ENCODE measurements around the gene TENM4.
A peak's percentile ranks its signal among the peaks of the same experiment; 100 is the strongest.

Gene TENM4

DNA sequence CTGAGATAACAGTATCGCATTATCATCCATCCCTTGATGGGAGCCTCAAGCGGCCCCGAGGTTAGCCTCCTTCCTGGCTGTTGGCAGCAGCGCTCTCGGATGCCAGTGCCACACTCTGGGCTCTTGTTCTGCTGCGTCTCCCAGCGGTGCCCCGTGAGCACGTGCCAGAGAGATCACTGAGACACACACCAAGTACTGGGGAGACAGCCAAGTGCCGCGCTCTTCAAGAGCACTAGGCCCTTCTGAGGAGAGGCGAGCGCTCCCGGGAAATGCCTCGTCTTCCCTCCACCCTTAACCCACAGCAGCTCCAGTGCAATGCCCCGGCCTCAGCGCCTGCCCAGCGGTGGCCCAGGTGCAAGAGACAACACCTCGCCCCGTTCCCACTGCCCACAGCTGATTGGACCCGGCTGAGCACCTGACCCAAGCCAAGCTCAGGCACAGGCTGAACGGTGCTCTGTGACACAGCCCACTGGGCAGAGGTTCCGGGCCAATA is 617.9 kb downstream of the TENM4 start:
- DNase-seq = no peak

DNA sequence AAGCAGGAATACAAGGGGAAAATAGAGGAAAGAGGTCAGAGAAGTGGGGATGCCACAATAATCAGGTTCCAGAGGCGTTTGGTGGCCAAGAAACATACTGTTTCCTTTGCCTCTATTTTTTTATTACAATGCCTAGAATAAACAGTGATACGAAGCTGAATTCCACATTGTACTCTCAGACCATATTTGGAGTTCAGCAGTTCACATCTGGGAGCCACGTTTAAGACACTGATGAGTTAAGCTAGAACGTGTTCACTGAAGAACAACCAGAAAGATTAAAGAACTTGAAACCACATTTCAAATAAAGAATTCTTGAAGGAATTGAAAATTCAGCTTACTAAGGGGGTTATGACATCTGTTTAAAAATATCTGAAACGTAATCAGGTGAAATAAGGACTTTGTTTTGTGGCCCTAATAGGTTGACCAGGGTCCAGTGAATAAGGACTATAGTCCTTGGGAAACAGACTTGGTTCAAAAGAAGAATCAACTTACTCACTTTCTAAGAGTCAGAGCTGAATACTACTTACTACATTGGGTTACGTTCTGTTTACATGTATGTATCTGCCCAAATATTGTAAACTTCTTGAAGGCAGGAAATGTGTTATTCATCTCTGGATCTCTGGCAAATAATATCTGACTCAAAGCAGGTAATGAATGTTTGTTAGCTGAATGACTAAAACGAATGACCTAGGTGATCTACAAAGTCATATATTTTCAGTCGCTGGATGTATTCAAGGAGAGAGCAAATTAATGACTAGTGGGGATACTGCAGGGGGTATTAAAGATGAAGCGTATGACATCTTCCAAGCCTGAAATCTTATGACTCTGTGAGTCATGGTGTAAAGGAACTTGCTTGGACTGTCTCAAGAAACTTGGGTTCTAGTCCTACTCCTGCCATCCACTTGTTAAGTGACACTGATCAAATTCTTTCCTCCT is 619.2 kb downstream of the TENM4 start:
- no peak for DNase-seq

DNA sequence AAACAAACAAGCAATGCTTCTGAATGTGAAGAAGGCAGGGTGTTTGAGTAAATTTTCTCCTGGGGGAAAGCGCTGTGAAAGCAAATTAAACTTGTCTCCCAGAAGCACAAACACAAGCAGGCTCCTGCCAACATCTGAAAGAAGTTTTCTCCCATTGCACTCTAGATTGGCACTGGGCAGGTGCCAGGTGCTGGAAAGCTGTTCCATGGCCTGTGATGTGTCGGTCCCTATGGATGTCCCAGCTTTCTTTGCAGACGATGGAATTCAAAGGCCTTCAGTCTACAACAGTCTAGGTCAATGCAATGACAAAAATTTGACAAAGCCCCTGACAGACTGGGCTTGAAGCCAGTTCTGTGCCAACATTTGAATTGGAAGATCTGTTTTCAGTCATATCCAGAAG is 620.1 kb downstream of the TENM4 start:
- DNase-seq = no peak

DNA sequence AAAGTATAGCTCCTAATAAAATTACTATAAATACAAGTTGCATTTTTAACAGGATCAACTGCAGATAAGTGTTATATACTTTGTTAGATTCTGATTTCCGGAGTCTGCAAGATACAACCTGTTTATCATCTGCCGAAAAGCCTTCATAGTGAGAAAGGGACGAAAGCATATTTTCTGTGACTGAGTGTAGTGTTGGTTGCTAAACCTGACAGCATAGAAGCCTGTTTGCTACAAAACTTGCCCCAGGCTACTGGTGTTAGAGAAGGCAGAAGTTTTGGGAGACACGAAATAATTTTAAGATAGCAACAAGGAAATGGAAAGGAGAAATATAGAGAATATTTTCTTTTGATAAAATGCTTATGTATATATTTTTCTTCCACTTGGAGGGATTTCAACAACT is 622.6 kb downstream of the TENM4 start:
- no peak for DNase-seq

DNA sequence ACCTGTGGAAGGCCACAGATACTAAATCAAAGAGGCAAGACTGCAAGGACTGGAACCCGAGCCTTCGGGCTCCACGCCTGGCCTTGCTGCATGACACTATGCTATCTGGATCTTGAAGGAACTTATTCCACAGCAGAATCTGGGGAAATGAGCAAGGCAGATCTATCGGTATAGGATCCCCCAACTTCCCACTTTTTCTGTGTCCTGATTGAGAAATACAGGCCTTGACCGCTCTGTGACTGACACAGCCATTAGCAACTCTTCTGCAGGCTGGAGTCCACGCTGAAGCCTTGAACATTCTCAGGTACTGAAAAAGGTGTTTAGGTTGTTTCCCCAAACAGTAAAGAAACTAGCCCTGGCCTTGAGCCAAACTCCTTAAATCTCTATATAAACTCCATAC is 625.0 kb downstream of the TENM4 start:
- peak; percentile 64 for DNase-seq

DNA sequence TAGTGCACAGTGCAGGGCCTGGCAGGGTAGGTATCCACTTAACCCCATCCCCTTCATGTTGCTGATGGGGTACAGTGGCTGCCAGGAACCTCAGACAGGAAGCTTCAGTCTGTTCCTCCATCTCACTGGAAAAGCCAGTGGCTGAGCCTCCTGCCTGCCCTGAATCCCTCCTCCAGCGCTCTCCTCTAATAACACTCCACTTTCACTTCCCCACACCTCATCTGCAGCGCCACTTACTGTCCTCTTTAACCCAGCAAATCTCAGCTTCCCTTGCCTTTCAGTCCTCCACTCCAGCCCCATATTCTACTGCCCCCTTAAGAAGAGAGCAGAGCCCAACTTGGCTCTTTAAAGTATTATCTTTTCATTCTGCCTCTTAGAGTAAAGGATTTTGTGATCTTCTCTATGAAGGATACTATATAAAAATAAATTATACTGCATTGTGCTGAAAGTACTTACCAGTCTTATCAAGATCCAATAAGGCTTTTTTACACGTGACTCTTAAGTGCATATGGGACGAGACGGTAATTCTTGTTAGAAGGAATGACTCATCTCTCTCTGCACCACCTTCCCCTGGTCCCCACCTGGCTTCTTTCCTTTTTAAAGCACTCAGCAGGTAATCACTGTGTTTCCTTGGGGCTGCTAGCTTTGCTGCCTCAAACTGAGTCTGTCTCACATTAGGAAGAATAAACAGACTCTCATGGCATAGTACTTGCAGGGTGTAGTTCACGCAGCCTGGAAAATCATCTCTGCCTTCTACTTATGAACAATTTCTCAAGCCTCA is 628.1 kb downstream of the TENM4 start:
- peak; percentile 70 for DNase-seq

DNA sequence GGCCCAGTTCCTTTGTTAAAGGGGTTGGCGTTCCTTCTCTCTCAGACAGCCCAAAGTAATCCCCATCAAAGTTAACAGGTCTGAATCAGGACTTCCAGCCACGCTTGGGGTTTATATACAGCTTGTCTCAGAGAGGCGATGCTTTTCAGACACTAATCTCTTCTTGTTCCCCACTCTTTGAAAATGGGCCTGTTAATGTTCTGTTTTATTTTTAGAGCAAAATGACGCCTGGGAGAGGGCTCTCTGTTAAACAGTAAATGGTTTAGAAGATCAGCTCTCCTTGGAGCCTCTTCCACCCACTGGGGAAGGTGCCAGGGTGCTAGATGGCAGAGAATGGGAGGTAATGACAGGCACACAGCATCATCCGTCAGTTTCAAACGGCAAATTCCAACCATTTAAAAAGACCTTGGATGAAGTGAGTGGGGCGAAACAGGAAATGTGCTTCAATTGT is 630.2 kb downstream of the TENM4 start:
- DNase-seq = no peak

DNA sequence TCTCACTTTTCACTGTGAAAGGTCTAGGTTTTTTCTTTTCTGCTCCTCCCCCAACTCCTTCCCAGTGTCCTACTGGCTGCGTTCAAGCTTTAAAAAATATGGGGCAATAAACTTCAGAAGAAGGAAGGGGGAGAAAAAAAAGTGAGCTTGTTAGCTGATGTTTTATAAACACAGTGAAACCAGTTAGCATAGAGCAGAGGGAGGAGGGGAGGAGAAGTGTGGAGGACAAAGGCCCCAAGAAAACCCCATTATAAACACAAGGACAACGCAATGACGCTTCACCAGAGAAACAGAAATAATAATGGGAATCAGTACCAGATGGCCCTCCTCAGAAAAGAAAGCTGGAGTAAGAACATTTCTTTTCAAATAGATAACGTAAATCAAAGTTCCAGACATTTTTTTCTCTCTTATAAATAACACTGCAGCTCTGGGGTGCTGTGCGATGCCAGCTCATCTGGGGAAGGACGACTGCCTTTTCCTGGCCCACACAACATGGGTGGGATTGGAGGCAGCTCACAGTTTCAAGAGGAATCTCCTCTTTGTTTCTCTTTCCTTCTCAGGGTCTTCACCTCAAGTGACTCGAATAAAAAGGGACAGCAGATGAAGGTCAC is 630.8 kb downstream of the TENM4 start:
- no peak for DNase-seq

DNA sequence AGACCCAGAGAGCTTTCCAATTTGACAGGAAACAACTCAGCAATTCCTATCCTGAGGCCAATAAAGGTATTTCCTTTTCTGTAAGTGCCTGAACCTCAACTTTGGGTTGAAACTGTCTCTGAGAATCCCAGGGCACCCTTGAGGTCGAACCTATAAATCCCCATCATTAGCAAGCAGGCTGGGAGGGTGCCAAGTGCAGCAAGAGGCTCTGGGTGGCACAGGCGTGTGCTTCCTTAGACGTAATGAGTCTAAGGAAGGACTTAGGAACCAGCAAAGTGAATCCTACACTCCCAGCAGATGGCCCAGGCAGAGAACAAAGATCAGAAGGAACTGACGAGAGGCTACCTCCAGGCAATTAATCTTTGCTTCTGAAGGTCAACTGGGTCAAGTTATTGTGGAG is 631.9 kb downstream of the TENM4 start:
- no peak for DNase-seq

DNA sequence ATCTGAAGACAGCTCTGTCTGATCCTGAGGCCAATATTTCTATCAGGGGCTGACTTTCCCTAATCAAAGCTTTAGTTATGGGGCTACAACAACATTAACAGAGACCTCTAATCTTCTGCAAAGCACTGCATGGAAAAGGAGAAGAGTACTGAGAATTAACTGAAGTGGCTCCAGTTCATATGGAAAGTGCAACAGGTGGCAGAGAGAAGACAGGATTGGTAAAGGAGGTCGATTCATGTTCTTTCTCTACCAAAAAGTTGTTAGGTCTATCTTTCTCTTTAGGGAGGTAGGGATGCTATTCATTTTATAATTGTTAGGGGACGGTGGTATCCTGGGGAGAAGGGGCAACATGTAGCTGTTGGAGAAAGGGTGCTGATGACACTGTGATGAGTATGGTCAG is 633.5 kb downstream of the TENM4 start:
- DNase-seq = no peak

DNA sequence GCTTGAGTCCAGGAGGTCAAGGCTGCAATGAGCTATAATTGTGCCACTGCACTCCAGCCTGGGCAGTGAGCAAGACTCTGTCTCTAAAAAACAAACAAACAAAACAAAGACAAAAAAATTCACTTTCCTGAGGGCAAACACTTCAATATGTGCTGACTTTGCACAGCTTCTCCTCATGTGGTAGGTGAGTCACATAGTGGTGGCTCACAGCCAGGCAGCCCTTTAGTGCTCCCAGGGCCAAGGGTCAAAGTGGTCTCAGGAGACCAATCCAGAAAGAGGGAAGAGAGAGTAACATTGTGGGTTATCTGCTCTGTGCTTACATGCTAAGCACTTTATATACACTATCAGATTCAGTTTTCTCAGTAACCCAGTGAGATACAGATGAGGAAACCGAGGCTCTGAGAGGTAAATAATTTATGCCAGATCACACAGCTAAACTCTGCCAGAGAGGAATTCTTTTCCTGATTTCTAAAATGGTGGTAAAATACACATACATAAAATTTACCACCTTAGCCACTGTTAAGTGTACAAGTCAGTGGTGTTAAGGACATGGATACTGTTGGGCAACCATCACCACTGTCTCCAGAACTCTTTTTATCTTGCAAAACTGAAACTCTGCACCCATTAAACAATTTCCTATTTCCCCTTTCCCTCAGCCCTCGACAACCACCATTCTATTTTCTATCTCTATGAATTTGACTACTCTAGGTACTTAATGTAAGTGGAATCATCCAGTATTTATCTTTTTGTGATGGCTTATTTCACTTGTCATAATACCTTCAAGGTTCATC is 634.4 kb downstream of the TENM4 start:
- DNase-seq = peak; percentile 79

DNA sequence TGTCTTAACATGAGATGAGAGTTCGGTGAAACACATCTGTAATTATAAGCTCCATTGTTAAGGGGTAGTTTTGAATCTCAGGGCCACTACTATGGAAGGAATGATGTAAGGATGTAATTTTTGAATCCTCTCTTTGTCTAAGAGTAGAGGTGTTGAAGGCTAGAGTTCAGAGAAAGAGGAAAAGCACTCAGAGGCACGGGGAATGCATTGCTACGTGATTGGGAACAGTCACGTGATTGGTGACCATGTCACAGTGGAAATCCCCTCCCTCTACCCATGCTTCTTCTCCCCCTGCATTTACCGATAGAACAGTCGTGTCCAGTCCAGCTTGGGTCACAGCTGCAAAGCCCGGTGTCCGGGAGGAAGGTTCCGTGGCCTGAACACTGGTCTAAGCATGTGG is 635.8 kb downstream of the TENM4 start:
- DNase-seq = no peak

DNA sequence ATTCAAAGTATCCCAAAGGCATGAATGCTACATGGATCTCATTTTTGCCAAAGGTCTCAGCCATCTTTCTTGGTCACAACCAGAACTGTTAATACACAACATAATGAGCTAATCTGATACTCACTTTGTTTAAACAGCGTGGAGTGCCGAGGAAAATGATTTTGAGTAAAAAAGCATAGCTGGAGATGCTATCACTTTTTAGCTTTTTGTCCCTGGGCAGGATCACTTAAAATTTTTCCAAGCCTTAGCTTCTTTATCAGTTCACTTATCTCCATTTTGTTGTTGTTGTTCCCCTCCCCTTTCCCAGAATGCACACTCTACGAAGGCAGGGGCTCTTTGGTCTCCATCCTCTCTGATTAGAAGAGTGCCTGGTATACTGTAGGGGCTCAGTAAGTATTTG is 636.8 kb downstream of the TENM4 start:
- no peak for DNase-seq

DNA sequence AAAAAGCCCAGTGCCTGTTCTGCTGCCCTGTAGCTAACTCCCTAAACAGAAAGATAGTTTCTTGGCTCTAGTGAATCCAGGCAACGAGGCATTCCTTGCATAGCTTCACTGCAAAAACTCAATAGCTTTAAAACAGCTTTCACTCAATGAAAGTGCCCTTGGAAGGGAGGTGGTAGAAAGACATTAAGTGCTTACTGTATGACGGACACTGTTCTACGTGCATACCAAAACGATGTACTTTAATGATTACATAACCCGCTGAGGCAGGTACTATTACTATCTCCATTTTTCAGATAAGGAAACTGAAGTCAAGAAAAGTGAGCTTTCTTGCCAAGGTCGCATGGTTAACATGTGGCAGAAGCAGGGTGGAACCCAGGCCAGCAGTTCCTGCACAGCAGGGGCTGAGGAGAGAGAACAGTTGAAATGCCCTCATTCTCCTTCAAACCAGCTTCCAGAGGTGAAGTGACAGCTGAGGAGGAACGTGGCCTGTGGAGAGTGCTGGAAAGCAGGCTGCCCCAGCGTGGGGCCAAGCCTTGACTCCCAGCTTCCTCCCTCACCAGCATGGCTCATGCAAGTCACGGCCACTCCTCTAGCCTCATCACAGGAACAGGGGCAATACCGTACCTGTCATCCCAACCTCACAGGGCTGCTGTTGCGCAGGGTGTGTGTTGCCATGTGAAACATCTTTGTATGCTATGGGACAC is 638.6 kb downstream of the TENM4 start:
- no peak for DNase-seq

DNA sequence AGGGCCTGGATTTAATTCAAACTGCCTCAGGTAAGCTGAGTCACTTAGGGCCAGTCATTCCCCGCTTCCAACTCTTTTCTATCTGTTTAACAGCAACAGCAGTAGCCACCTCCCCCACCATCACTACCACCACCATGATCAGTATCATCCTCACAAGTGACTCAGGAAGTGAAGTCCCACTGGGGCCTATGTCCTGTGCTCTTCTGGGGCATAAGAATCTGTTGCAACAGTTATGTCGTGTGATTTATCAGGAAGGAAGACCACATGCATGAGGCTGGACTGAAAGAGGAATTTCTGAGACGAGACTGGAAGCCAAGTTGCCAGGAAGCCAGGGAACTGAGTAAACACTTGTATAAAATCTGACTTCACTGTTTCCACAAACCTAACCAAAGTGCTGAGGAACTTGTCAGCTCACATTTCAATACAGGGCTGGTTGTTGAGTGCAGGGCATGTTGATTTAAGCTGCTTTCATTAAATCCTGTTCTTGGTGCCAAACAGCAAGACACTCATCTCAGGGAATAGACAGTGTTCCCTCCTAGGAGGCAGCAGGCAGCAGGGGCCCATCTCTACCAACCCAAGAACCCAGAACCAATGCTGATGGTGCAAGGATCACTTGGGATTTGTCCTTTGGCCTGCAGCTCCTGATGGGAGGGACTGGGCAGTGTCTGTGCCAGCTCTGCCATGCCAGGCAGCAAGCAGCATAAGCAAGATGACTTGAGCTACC is 639.5 kb downstream of the TENM4 start:
- peak; percentile 89 for DNase-seq

DNA sequence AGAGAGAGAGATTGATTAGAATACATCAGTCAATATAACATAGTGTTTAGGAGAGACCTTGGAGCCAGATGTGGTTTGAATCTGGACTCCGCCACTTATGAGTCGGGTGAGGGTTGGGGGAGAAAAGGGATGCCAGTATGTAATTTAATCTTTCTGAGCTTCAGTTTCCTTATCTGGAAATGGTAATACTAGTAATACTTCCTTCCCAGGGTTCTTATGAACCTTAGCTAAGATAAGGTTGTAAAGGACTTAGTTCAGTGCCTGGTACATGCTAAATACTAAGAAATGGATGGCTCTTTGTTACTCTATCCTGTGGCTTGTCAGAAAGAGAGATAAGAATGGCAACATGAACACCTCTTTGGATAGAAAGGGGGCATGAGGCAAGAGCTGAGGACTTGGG is 640.1 kb downstream of the TENM4 start:
- DNase-seq = no peak

DNA sequence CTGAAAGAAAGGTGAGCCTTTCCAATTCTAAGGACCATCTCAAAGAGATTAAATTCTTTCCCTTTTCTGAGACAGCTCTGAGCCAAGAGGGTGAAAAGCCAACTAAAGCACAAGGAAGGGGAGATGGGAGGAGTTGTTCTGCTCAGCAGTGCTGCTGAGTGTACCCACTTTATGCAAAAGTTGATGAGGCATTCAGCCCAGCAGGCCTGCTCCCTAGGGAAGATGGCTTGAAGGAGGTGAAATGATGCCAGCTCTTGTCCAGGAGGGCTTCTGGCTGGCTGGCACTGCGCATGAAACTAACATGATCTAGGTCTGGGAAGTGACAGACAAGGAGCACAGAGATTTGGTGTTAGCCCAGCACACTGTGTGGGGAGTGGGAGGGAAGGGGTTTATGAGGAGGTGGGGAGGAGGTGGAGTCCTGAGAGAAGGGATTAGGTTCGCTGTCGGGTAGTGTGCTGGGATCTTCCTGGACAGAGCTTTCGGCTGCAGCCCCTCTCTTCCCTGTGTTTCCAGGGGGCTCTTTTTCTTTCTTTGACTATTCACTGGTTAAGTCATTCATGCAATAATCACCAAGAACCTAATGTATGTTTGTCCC is 640.6 kb downstream of the TENM4 start:
- DNase-seq = no peak

DNA sequence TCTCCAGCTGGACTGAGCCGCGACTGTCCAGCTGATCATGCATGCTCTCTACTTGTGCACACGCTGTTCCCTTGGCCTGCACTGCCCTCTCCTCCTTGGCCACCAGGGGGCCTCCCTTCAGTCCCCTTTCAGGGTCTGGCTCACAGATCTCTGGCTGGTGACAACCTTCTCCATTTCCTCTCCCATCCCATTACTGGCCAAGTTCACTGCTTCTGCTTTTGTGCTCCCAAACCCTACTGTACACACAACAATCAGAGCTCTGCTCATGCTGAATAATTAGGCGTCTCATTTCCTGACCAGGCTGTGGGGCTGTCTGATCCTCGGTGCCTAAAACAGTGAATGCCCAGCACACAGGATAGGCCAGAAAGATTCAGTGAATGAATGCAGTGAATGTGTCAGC is 642.2 kb downstream of the TENM4 start:
- DNase-seq = peak; percentile 84

DNA sequence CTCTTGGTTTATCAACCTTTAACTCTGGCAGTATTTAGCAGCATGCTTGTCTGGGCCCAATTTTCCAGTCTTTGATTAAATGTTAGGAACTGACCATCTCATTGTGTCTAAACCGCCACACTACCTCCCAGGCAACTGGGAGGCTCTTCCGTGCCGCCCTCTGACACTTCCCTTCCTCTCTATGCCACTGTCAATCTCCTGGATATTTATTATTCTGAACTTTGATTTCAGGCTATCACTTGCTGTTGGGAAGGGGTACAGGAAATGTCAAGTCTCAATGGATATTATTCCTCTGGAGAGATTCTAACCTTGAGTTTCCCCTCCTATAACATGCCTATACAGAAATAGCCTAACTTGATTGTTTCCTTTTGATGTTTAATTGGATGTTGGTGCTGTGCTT is 643.3 kb downstream of the TENM4 start:
- DNase-seq = no peak

DNA sequence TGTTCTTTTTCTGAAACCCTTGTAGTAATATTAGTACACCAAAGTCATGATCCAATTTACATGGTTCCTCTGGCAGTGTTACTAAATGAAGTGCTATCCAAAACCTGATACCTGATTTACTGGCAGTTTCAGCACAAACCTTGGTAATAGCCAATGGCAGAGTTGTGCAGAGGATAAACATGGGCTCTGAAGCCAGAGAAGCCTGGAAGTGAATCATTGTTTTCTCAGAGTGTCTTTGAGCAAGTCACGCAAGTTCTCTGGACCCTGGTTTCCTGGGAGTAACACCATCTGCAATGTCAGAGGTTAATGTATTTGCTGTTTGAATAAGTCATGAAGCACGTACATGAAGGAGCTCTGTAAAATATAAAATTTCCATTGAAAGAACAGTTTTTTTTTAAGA is 643.9 kb downstream of the TENM4 start:
- DNase-seq = no peak

Data from suppressor macrophage treated with lipopolysaccharide for 4 hours (primary cell).